NCI-H1436 (cell line): Measurements from ENCODE around the gene PRKCA.
A peak's percentile ranks its signal among the peaks of the same experiment; 100 is the strongest.
"Not testable (repeated sequence)": the region's sequence is repeated elsewhere in the genome, so short reads cannot be mapped to it uniquely, and the experiment has no call there.

Experiments
- DNase-seq: peaks from one replicate; lab custom pipeline; 2025; lab: John Stamatoyannopoulos, UW

Gene PRKCA

GRCh38 chr17:66301864-66302741 is at the start of gene PRKCA:
Gene PRKCA, plus strand, starts transcription at chr17:66302613.
- DNase-seq, result peak; percentile 66

- not testable (repeated sequence) for DNase-seq
These were observed 49.0 kb upstream of the PRKCA start for GRCh38 chr17:66253458-66253857.

GRCh38 chr17:66255112-66255511 is 47.3 kb upstream of the PRKCA start:
- DNase-seq, result peak; percentile 86

DNA sequence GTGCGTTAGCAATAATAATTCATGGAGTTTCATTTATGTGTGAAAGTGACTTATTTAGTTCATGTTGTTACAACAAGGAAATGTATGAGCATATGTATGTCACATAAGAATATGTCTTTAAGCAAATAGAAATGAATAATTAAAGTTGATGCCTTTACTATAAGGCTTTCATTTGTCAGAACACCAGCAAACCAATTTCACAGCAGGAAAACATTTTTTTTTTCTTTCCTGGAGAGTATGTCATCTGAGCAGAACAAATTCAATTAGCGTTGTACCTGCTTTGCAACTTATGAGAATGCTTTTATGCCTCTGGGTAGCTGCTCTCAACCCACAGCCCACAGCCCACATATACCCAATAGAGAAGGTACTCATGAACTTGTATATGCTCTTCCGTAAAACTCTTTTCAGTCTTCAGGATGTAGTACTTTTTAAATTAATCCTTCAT is 46.9 kb upstream of the PRKCA start:
- no peak for DNase-seq

DNA sequence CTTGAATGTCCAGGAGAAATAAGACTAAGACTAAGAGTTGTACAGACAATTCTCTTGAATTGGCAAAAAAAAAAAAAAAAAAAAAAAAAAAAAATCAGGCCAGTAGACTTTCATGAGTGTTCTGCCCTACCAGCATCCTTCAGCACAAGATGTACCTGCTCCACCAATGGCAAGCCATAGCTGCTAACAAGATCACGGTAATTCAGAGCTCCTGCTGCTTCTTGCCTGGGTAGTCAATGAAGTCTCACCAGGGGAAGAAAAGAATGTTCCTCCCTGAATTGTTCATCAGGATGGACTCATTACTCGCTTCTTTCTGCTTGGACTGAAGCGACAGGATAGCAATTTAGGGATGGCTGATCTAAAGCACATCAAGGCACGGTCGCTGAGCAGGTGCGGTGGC is 42.1 kb upstream of the PRKCA start:
- DNase-seq, result no peak

GRCh38 chr17:66260688-66261087 is 41.7 kb upstream of the PRKCA start:
- DNase-seq, result no peak

GRCh38 chr17:66262767-66263166 is 39.6 kb upstream of the PRKCA start:
- no peak for DNase-seq

- DNase-seq, result no peak
These were observed 37.7 kb upstream of the PRKCA start for GRCh38 chr17:66264696-66265095.

- DNase-seq, result no peak
These were observed 34.0 kb upstream of the PRKCA start for GRCh38 chr17:66268247-66268927.

GRCh38 chr17:66270106-66270505 is 32.3 kb upstream of the PRKCA start:
- DNase-seq, result no peak

DNA sequence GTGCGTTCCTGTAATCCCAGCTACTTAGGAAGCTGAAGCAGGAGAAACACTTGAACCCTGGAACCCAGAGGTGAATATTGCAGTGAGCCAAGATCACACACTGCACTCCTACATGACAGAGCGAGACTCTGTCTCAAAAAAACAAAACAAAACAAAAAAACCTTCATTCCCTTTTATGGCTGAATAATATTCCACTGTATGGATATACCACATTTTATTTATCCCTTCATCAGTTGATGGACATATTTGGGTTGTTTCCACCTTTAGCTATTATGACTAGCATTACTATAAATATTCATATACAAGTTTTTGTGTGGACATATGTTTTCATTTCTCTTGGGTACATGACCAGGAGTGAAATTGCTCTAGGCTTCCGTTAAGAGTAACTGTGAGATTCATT is 30.9 kb upstream of the PRKCA start:
- no peak for DNase-seq

GRCh38 chr17:66272811-66273585 is 29.4 kb upstream of the PRKCA start:
- no peak for DNase-seq

DNA sequence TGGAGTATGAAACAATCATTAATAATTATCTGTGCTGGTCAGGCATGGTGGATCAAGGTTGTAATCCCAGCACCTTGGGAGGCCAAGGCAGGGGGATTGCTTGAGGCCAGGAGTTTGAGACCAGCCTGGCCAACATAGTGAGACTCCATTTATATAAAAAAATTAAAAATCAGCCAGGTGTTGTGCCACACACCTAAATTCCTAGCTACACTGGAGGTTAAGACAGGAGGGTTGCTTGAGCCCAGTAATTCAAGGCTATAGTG is 28.9 kb upstream of the PRKCA start:
- DNase-seq, result no peak

GRCh38 chr17:66275651-66276050 is 26.8 kb upstream of the PRKCA start:
- no peak for DNase-seq

DNA sequence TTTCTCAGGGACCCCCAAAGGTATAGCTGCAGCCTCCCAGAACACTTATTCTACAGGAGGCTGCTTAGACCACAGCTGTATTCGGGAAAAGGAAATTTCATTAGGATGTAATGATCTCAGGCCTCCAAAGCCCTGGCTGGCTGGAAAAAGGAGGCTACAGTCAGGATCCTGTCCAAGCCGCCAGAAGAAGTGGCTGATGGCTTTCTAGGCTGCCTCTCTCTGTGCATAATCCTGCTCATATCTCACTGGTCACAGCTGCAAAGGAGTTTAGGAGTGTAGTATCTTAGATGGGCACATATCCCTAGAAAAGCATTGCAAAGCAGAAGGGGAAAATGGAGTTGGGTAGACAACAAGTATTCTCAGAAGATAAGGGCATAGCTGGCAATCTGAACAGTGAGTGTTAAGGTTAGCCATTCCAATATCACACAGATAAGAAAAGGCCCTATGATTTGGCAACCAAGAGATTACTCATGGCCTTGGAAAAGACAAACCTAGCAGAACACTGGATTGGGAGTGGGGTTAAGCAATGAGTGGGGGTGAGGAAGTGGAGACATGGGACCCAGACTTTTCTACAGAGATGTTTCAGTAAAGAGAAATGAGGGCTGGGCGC is 26.0 kb upstream of the PRKCA start:
- DNase-seq, result no peak

DNA sequence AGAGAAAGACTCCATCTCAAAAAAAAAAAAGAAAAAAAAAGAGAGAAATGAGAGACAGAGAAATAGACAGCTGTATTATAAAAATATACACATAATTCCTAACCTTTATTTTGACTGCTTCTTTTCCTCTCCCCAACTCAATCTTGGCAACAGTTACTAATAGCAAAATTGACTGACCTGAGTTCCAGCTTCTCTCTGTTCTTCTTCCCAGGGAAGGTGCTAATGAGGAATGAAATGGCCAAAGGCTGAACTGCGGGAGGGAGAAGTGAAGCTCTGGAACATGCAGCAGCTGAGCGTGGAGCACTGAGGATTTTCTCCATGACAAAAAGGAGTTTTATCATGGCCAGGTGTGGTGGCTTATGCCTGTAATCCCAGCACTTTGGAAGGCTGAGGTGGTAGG is 25.2 kb upstream of the PRKCA start:
- no peak for DNase-seq

DNA sequence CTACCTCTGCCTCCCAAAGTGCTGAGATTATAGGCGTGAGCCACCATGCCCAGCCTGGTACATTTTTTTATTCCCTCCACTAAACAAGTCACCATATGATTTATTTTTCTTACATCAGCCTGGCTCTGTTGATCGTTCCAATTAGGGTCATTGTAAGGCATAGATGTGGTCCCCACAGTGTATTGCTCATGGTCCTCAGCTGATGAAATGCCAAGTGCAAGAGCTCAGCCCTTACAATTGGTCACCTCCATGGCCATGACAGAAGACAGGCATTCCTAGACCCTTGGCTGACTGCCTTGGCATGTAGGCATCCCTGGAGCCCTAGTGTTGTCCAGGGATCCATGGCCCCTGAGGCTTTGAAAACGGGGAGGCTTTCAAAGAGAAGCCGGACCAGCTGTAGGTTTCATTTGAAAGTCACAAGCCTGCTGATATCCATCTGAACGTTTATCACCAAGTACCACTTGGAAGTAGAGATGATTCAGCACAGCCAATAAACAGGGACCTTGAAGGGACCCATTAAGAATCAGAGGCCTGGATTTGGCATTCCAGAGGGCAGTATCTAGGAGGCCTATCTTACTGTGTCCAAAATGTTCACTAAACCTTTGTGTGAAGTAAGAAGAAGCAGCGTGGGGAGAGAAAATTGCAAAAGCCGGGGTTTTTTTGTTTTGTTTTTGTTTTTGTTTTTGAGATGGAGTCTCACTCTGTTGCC is 20.6 kb upstream of the PRKCA start:
- DNase-seq, result no peak

DNA sequence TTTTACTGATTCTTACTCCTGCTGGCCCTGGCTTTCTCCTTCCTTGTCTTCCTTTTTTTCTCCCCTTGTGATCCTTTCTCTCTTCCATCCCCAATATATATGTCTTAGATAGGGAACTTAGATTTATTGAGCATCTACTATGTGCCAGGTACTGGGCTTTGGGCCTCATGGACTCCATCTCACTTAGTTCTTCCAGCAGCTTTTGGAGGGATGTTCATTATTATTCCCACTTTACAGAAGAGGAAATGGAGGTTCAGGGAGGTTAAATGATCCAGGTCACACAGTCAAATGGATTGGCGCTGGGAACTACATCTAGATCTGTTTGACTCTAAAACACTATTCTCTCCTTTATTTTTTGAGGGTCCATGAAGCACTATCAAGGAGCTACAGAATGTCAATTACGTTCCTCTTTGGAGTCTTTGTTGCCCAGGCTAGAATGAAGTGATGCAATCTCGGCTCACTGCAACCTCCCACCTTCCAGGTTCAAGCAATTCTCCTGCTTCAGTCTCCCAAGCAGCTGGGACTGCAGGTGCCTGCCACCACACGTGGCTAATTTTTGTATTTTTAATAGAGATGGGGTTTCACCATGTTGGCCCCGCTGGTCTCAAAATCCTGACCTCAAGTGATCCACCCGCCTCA is 19.0 kb upstream of the PRKCA start:
- no peak for DNase-seq

- DNase-seq, result no peak
These were observed 18.4 kb upstream of the PRKCA start for GRCh38 chr17:66283971-66284370.

DNA sequence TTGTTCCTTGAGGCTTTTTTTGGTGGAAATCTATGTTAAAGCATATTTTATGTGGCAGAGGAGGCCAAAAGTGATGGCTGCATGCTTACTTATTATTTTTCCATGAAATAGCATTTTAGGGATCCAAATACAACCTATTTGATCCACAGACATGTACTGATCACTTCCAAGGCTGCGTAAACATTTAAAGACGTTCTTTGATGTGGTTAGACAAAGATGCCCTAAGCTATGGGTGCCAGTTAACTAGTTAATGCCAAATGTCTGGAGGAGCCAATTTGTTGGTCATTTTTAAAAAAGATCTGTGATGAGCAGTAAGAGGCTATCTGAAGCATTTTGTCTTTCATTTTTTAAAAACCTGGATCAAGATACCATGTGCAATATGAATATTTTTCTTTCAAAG is 17.3 kb upstream of the PRKCA start:
- DNase-seq, result no peak

DNA sequence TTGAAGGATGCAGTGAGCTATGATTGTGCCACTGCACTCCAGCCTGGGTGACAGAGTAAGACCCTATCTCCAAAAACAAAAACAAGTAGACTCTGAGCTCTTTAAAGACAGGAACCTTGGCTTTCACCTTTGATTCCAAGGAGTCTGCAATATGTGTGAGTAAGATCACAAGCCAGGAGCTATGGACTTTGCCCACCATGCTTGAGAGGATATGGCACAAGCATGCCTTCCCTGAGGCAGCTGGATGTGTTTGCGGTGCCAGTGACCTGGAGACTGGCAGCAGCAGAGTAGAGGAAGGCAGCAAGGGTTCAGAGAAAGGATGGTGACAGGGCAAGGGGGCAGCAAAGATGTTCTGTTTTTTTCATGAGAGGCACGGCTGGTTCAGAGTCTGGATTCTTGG is 14.5 kb upstream of the PRKCA start:
- DNase-seq, result no peak
